IMR-90 (cell line): Measurements from ENCODE around the gene MSX1.

Experiments
- FOS ChIP-seq: fragments of 150-350 bp; IDR thresholded peaks from 2 replicates; pipeline ENCODE4 v1.6.1; 2016; ENCODE audit warnings: low read depth, low read length
- MAFK ChIP-seq: IDR thresholded peaks from 2 replicates; pipeline ENCODE4 v1.6.1; 2012; ENCODE audit warnings: low read depth, low read length, improper control_type of control experiment
- MAZ ChIP-seq: IDR thresholded peaks from 2 replicates; pipeline ENCODE4 v1.6.1; 2012; ENCODE audit warnings: low read depth, mild to moderate bottlenecking, low read length, improper control_type of control experiment, moderate library complexity, borderline replicate concordance
- MXI1 ChIP-seq: IDR thresholded peaks from 2 replicates; pipeline ENCODE4 v1.6.1; 2012; ENCODE audit warnings: low read depth, mild to moderate bottlenecking, low read length, moderate library complexity, borderline replicate concordance
- POLR2A ChIP-seq: IDR thresholded peaks from 2 replicates; pipeline ENCODE4 v1.6.1; 2012; ENCODE audit warnings: mild to moderate bottlenecking, low read depth, low read length
- RAD21 ChIP-seq: IDR thresholded peaks from 2 replicates; pipeline ENCODE4 v1.6.1; 2012; ENCODE audit warnings: low read length, improper control_type of control experiment
- RCOR1 ChIP-seq: IDR thresholded peaks from 2 replicates; pipeline ENCODE4 v1.6.1; 2012; ENCODE audit warnings: mild to moderate bottlenecking, low read length, improper control_type of control experiment; ENCODE audit not compliant: insufficient replicate concordance
- RFX5 ChIP-seq: IDR thresholded peaks from 2 replicates; pipeline ENCODE4 v1.8.0; 2012; ENCODE audit warnings: low read depth, mild to moderate bottlenecking, low read length, moderate library complexity
- TF ChIP-seq, protein P1 (sequence below): fragments of 150-350 bp; IDR thresholded peaks from 2 replicates; pipeline ENCODE4 v1.6.1; 2017; ENCODE audit warnings: mild to moderate bottlenecking, antibody characterized with exemption, low read length, low read depth
- TF ChIP-seq, protein P2 (sequence below): conservative IDR thresholded peaks from 2 replicates; pipeline ENCODE4 v1.5.1; 2012; ENCODE audit warnings: mild to moderate bottlenecking, low read depth, low read length, improper control_type of control experiment
- TF ChIP-seq, protein P3 (sequence below): fragments of 150-350 bp; IDR thresholded peaks from 2 replicates; pipeline ENCODE4 v1.6.1; 2016; ENCODE audit warnings: low read depth, mild to moderate bottlenecking, low read length, moderate library complexity, borderline replicate concordance

- TF ChIP-seq, protein P1, sequence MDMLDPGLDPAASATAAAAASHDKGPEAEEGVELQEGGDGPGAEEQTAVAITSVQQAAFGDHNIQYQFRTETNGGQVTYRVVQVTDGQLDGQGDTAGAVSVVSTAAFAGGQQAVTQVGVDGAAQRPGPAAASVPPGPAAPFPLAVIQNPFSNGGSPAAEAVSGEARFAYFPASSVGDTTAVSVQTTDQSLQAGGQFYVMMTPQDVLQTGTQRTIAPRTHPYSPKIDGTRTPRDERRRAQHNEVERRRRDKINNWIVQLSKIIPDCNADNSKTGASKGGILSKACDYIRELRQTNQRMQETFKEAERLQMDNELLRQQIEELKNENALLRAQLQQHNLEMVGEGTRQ = no peak
- TF ChIP-seq POLR2A (no peak), MAZ (no peak), MXI1 (no peak), MAFK (no peak), RFX5 (no peak), RAD21 (no peak), FOS (no peak), RCOR1 (no peak)
- TF ChIP-seq, protein P2, sequence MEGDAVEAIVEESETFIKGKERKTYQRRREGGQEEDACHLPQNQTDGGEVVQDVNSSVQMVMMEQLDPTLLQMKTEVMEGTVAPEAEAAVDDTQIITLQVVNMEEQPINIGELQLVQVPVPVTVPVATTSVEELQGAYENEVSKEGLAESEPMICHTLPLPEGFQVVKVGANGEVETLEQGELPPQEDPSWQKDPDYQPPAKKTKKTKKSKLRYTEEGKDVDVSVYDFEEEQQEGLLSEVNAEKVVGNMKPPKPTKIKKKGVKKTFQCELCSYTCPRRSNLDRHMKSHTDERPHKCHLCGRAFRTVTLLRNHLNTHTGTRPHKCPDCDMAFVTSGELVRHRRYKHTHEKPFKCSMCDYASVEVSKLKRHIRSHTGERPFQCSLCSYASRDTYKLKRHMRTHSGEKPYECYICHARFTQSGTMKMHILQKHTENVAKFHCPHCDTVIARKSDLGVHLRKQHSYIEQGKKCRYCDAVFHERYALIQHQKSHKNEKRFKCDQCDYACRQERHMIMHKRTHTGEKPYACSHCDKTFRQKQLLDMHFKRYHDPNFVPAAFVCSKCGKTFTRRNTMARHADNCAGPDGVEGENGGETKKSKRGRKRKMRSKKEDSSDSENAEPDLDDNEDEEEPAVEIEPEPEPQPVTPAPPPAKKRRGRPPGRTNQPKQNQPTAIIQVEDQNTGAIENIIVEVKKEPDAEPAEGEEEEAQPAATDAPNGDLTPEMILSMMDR = no peak
- TF ChIP-seq, protein P3, sequence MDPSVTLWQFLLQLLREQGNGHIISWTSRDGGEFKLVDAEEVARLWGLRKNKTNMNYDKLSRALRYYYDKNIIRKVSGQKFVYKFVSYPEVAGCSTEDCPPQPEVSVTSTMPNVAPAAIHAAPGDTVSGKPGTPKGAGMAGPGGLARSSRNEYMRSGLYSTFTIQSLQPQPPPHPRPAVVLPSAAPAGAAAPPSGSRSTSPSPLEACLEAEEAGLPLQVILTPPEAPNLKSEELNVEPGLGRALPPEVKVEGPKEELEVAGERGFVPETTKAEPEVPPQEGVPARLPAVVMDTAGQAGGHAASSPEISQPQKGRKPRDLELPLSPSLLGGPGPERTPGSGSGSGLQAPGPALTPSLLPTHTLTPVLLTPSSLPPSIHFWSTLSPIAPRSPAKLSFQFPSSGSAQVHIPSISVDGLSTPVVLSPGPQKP = no peak
Observed at GRCh38 chr4:4810092-4810774, 49.2 kb upstream of the MSX1 start.
